ENCODE results near the gene RGS1. TPM values are rescaled to one million over a fixed set of nuclear protein-coding genes. Genes with fewer than 3 reads are reported as not detected.

RGS1 gene
- total RNA-seq, 2 donors from 2014 or later: not detected

DNA sequence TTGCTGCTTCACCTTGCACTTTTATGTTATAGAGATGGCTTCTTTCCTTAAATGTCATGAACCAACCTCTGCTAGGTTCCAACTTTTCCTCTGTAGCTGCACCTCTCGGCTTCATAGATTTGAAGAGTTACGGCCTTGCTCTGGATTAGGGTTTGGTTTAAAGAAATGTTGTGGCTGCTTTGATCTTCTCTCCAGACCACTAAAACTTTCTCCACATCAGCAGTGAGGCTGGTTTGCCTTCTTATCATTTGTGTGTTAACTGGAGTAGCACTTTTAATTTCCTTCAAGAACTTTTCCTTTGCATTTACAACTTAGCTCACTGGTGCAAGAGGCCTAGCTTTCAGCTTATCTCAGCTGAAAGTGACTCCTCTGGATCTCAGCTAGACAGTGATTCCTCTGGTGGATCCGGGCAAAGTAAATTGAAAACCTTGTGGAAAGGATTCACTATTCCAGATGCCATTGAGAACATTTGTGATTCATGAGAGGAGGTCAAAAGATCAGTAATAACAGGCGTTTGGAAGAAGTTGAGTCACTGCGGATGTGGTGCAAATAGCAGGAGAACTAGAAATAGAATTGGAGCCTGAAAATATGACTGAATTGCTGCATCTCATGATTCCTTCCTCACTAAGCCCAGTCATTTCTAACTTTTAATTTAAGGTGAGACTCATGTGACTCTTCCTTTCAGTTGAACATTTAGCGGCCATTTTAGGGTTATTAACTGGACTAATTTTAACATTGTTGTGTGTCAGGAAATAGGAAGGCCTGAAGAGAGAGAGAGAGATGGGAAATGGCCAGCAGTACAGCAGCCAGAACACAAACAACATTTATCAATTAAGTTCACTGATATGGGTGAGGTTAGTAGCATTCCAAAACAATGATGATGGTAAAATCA lies 16.2 kb upstream of the RGS1 start:
- peaks cover 61% of the 10 kb centered on the region for H3K27me3 ChIP-seq (ENCODE audit: control insufficient read depth, insufficient read depth, low read length, poor library complexity, severe bottlenecking)
- TF ChIP-seq, protein P1, sequence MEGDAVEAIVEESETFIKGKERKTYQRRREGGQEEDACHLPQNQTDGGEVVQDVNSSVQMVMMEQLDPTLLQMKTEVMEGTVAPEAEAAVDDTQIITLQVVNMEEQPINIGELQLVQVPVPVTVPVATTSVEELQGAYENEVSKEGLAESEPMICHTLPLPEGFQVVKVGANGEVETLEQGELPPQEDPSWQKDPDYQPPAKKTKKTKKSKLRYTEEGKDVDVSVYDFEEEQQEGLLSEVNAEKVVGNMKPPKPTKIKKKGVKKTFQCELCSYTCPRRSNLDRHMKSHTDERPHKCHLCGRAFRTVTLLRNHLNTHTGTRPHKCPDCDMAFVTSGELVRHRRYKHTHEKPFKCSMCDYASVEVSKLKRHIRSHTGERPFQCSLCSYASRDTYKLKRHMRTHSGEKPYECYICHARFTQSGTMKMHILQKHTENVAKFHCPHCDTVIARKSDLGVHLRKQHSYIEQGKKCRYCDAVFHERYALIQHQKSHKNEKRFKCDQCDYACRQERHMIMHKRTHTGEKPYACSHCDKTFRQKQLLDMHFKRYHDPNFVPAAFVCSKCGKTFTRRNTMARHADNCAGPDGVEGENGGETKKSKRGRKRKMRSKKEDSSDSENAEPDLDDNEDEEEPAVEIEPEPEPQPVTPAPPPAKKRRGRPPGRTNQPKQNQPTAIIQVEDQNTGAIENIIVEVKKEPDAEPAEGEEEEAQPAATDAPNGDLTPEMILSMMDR (conservative IDR thresholded peaks at IDR 0.05): no peak
- no peak for DNase-seq
- H3K9me3 ChIP-seq (ENCODE audit: control insufficient read depth, low read length): no peaks in the 10 kb centered on the region
- H3K36me3 Mint-ChIP-seq (ENCODE audit: low read depth): no peaks in the 10 kb centered on the region
- no peak overlapping the region for H3K9ac ChIP-seq (ENCODE audit: extremely low read depth, low read length, poor library complexity, severe bottlenecking)
- H3K27ac Mint-ChIP-seq: no peak overlapping the region
- no peak overlapping the region for H3K4me3 ChIP-seq (ENCODE audit: low read length)
- no peak overlapping the region for H3K27ac ChIP-seq (ENCODE audit: low read depth, low read length)
- no peaks in the 10 kb centered on the region for H3K36me3 ChIP-seq (ENCODE audit: control insufficient read depth, insufficient read depth, low read length)
- WGBS, 2 experiments (ENCODE audit: insufficient coverage in 1 of 2, insufficient read length in 1 of 2): 85 to 86% methylated on average over 3 to 6 of the region's 6 CpGs
- no peaks in the 10 kb centered on the region for H3K9me3 Mint-ChIP-seq
- peaks cover 74% of the 10 kb centered on the region for H3K27me3 Mint-ChIP-seq (ENCODE audit: insufficient read depth)
- no peaks in the 10 kb centered on the region for H3K4me1 ChIP-seq (ENCODE audit: control insufficient read depth, insufficient read depth, low read length)
- no peak overlapping the region for H3K4me3 Mint-ChIP-seq
- peaks cover 21% of the 10 kb centered on the region for H3K4me1 Mint-ChIP-seq

DNA sequence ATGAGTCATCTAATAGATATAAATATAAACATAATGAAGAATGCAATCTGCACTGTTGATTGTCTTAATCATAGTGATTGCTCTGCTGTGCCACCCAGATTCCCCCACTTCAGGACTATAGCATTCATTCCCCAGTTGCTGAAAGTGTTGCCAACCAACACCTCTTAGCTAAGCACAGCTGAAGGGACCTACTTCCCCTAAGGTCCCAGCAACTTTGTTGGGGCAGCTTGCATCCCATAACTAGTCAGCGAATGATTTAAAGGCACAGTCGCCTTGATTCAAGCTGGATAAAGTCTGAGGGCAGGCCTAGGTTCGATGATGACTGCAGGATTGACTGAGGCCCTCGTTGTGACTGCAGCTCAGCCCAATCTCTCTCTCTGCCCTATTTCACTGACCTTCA lies 14.3 kb upstream of the RGS1 start:
- peaks cover 85% of the 10 kb centered on the region for H3K27me3 Mint-ChIP-seq (ENCODE audit: insufficient read depth)
- no peak overlapping the region for H3K27ac ChIP-seq (ENCODE audit: low read depth, low read length)
- no peak overlapping the region for H3K9ac ChIP-seq (ENCODE audit: extremely low read depth, low read length, poor library complexity, severe bottlenecking)
- H3K9me3 ChIP-seq (ENCODE audit: control insufficient read depth, low read length): no peaks in the 10 kb centered on the region
- no peaks in the 10 kb centered on the region for H3K36me3 Mint-ChIP-seq (ENCODE audit: low read depth)
- no peak overlapping the region for H3K4me3 Mint-ChIP-seq
- WGBS, 2 experiments (ENCODE audit: insufficient coverage in 1 of 2, insufficient read length in 1 of 2): 88 to 94% methylated on average over 4 of the region's 4 CpGs
- no peaks in the 10 kb centered on the region for H3K4me1 ChIP-seq (ENCODE audit: control insufficient read depth, insufficient read depth, low read length)
- H3K4me1 Mint-ChIP-seq: peaks cover 20% of the 10 kb centered on the region
- TF ChIP-seq, protein P1 (conservative IDR thresholded peaks at IDR 0.05): no peak
- H3K36me3 ChIP-seq (ENCODE audit: control insufficient read depth, insufficient read depth, low read length): no peaks in the 10 kb centered on the region
- no peaks in the 10 kb centered on the region for H3K9me3 Mint-ChIP-seq
- no peak for DNase-seq
- H3K27me3 ChIP-seq (ENCODE audit: control insufficient read depth, insufficient read depth, low read length, poor library complexity, severe bottlenecking): peaks cover 79% of the 10 kb centered on the region
- H3K4me3 ChIP-seq (ENCODE audit: low read length): no peak overlapping the region
- no peak overlapping the region for H3K27ac Mint-ChIP-seq

DNA sequence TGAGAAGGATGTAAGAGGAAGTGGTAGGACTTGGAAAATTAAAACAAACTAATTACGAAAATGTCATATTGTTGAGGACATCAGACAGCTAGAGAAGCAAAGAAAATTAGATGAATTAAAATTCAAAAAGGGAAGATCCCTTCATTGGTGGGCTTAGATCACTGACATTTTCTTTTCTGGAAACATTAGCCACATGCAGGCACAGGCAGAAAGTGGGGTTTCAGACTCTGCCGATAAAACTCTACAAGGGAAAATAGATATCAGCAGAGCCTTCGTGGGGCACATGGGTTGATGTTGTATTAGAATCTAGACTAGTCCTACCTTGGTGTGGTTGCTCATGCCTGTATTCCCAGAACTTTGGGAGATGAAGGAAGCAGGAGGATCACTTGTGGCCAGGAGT lies 12.4 kb upstream of the RGS1 start:
- no peak overlapping the region for H3K4me3 Mint-ChIP-seq
- peaks cover 33% of the 10 kb centered on the region for H3K4me1 Mint-ChIP-seq
- no peaks in the 10 kb centered on the region for H3K36me3 Mint-ChIP-seq (ENCODE audit: low read depth)
- H3K27ac ChIP-seq (ENCODE audit: low read depth, low read length): no peak overlapping the region
- H3K27me3 Mint-ChIP-seq (ENCODE audit: insufficient read depth): peaks cover 76% of the 10 kb centered on the region
- peaks cover 5% of the 10 kb centered on the region for H3K4me1 ChIP-seq (ENCODE audit: control insufficient read depth, insufficient read depth, low read length)
- H3K9me3 Mint-ChIP-seq: no peaks in the 10 kb centered on the region
- no peak overlapping the region for H3K27ac Mint-ChIP-seq
- TF ChIP-seq, protein P1 (conservative IDR thresholded peaks at IDR 0.05): no peak
- H3K27me3 ChIP-seq (ENCODE audit: control insufficient read depth, insufficient read depth, low read length, poor library complexity, severe bottlenecking): peaks cover 67% of the 10 kb centered on the region
- no peaks in the 10 kb centered on the region for H3K9me3 ChIP-seq (ENCODE audit: control insufficient read depth, low read length)
- H3K4me3 ChIP-seq (ENCODE audit: low read length): no peak overlapping the region
- no peaks in the 10 kb centered on the region for H3K36me3 ChIP-seq (ENCODE audit: control insufficient read depth, insufficient read depth, low read length)
- WGBS, 2 experiments (ENCODE audit: insufficient coverage in 1 of 2, insufficient read length in 1 of 2): 95 to 100% methylated on average over 2 to 3 of the region's 3 CpGs
- H3K9ac ChIP-seq (ENCODE audit: extremely low read depth, low read length, poor library complexity, severe bottlenecking): no peak overlapping the region
- DNase-seq: no peak

Data from endodermal cell (in vitro differentiated cells).